ENCODE data around the gene PLEKHG3.

DNA sequence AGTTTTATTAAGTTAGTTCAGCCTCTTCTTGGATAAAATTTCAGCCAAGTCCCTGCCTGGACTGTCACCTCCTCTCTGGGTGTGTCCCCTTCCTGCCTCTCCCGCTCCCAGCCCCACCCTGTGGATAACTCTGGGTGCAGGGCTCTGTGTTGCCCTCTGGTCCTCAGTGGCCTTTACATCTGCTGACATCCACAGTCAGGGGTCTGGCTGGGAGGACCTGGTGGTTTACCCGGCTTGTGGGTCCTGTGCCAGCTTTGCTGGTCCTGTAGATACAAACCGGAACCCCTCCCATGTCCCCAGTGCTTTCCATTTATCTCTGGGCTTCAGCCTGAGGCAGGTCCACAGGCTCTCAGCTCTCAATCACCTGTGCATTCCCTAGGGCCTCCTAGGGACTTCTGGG, 28.9 kb upstream of the PLEKHG3 start:
- TF ChIP-seq, protein P1, sequence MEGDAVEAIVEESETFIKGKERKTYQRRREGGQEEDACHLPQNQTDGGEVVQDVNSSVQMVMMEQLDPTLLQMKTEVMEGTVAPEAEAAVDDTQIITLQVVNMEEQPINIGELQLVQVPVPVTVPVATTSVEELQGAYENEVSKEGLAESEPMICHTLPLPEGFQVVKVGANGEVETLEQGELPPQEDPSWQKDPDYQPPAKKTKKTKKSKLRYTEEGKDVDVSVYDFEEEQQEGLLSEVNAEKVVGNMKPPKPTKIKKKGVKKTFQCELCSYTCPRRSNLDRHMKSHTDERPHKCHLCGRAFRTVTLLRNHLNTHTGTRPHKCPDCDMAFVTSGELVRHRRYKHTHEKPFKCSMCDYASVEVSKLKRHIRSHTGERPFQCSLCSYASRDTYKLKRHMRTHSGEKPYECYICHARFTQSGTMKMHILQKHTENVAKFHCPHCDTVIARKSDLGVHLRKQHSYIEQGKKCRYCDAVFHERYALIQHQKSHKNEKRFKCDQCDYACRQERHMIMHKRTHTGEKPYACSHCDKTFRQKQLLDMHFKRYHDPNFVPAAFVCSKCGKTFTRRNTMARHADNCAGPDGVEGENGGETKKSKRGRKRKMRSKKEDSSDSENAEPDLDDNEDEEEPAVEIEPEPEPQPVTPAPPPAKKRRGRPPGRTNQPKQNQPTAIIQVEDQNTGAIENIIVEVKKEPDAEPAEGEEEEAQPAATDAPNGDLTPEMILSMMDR (IDR thresholded peaks at IDR 0.05), result no peak
- TF ChIP-seq POLR2A (IDR thresholded peaks at IDR 0.05) (no peak), EP300 (IDR thresholded peaks at IDR 0.05) (no peak)
